BE2C (cell line): ENCODE results near the gene NLRP6.

ENCODE experiments used
- DNase-seq: peaks from one replicate; pipeline ENCODE4 v3.0.0-alpha.2; 2020
- H3K27me3 ChIP-seq: fragments of 250-450 bp; sonication (Bioruptor Pico); 2 replicates; pipeline ENCODE4 v1.5.1; 2020; ENCODE audit warnings: mild to moderate bottlenecking
- H3K36me3 ChIP-seq: fragments of 250-450 bp; sonication (Bioruptor Pico); 2 replicates; pipeline ENCODE4 v1.5.1; 2020; ENCODE audit warnings: mild to moderate bottlenecking
- H3K4me1 ChIP-seq: fragments of 250-450 bp; sonication (Bioruptor Pico); 2 replicates; pipeline ENCODE4 v1.5.1; 2020
- H3K4me3 ChIP-seq: 2 replicates; pipeline ENCODE4 v1.5.1; 2011; ENCODE audit warnings: low read depth, low read length
- H3K9me3 ChIP-seq: fragments of 250-450 bp; sonication (Bioruptor Pico); 2 replicates; pipeline ENCODE4 v1.5.1; 2020
- CTCF ChIP-seq: IDR thresholded peaks from 2 replicates; pipeline ENCODE4 v1.5.1; 2012; ENCODE audit warnings: mild to moderate bottlenecking, low read depth, low read length

Gene NLRP6

GRCh38 chr11:288478-289397 lies 10.5 kb downstream of the NLRP6 start, which contains the start of gene PGGHG:
Gene PGGHG (plus strand): TSS chr11:289126. CDS start chr11:289817, 691 bp downstream.
- Histone ChIP-seq H3K27me3 (peaks cover 11% of the 10 kb centered on the region), H3K36me3 (no peaks in the 10 kb centered on the region), H3K4me1 (no peaks in the 10 kb centered on the region), H3K4me3 (no peak within 1 kb of the TSS), H3K9me3 (no peaks in the 10 kb centered on the region)
- DNase-seq = peak; percentile 39
- TF ChIP-seq CTCF = no peak

DNA sequence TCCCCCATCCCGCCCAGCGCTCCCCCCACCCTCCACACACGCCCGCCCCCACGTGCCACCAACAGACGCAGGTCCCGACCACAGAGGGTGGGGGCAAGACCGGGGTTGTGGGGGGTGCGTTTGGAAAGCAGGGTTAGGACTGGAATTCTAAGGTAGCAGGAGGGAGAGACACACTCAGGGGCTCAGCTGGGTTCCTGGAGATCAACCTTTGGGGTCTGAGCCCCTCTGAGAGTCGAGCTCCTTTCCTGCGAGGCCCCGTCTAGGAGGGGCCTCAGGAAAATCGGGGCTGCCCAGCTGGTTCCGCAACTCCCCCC lies 11.1 kb downstream of the NLRP6 start:
- no peaks in the 10 kb centered on the region for H3K4me1 ChIP-seq

GRCh38 chr11:289712-290620 lies 11.8 kb downstream of the NLRP6 start:
- H3K9me3 ChIP-seq = no peaks in the 10 kb centered on the region

More for the DNA sequence above, 11.1 kb downstream of the NLRP6 start:
- Histone ChIP-seq H3K36me3 (no peaks in the 10 kb centered on the region), H3K9me3 (no peaks in the 10 kb centered on the region), H3K27me3 (peaks cover 11% of the 10 kb centered on the region), H3K4me3 (no peak overlapping the region)
- no peak for TF ChIP-seq CTCF
- no peak for DNase-seq

GRCh38 chr11:290621-291231 lies 12.5 kb downstream of the NLRP6 start:
- Histone ChIP-seq H3K36me3 (no peaks in the 10 kb centered on the region), H3K4me3 (no peak overlapping the region), H3K27me3 (peaks cover 13% of the 10 kb centered on the region), H3K9me3 (no peaks in the 10 kb centered on the region), H3K4me1 (no peaks in the 10 kb centered on the region)
- no peak for DNase-seq
- TF ChIP-seq CTCF = no peak

More at GRCh38 chr11:289712-290620, 11.8 kb downstream of the NLRP6 start:
- no peaks in the 10 kb centered on the region for H3K4me1 ChIP-seq
- no peak overlapping the region for H3K4me3 ChIP-seq
- TF ChIP-seq CTCF = no peak
- no peak for DNase-seq
- H3K27me3 ChIP-seq = peaks cover 11% of the 10 kb centered on the region
- no peaks in the 10 kb centered on the region for H3K36me3 ChIP-seq

DNA sequence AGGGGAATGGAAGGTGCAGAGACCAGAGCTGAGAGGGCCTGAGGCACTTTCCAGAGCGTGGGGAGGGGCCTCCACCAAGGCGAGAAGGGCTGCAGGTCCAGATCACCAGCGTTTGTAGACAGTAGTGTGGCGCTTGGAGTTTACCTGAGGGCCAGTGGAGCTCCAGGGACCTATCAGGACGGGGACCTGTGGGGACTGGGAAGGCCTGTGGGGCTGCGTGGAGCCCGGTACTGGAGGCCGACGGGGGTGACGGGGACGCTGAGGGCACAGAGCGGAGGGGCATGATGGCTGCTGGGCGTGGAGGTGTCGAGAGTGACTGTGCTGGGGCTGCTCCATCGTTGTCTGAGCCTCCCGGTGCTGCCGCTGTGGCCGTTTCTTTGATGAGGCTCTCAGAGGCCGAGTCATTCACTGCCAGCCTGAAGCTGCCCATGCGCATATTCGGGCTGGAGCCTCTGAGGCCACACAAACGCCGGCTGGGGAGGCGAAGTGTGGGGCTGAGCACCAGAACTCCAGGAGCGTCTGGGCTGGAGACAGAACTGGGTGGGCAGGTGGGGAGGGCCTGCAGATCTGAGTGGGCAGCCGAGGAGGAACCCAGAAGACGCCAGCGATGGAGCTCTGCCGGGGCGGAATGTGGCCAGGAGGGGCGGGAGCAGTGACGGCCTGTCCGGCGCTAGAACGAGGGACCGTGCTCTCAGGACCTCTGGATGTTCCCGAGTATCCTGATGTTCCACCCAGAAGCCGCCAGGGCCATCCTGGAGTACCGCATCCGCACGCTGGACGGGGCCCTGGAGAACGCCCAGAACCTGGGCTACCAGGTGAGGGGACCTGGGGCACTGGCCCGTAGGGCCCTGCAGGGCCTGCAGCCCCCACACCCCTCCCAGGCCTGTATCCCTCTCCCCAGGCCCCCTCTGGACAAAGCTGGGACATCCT lies 13.3 kb downstream of the NLRP6 start:
- no peaks in the 10 kb centered on the region for H3K36me3 ChIP-seq
- DNase-seq = no peak

More for the DNA sequence above, 13.3 kb downstream of the NLRP6 start:
- Histone ChIP-seq H3K4me1 (no peaks in the 10 kb centered on the region), H3K4me3 (no peak overlapping the region), H3K9me3 (no peaks in the 10 kb centered on the region), H3K27me3 (peaks cover 15% of the 10 kb centered on the region)
- no peak for TF ChIP-seq CTCF
